Osteocyte (in vitro differentiated cells): Measurements from ENCODE around the gene NIT1. TPM values are rescaled to one million over a fixed set of nuclear protein-coding genes. Genes with fewer than 3 reads are reported as not detected.

ENCODE experiments used
- DNase-seq: peaks from one replicate; pipeline ENCODE4 v3.0.0; 2021; ENCODE audit warnings: mixed read lengths; ENCODE audit not compliant: unreplicated experiment; ENCODE audit errors: extremely low spot score
- H3K27ac Mint-ChIP-seq: one replicate; pipeline ENCODE4 v1.8.0; 2021; ENCODE audit warnings: mild to moderate bottlenecking, mixed read lengths; ENCODE audit not compliant: unreplicated experiment
- H3K27me3 Mint-ChIP-seq: one replicate; pipeline ENCODE4 v1.8.0; 2021; ENCODE audit warnings: mixed read lengths; ENCODE audit not compliant: unreplicated experiment
- H3K36me3 Mint-ChIP-seq: one replicate; pipeline ENCODE4 v1.8.0; 2021; ENCODE audit warnings: mixed read lengths; ENCODE audit not compliant: unreplicated experiment
- H3K4me1 Mint-ChIP-seq: one replicate; pipeline ENCODE4 v1.8.0; 2021; ENCODE audit warnings: mixed read lengths; ENCODE audit not compliant: unreplicated experiment
- H3K4me3 Mint-ChIP-seq: one replicate; pipeline ENCODE4 v1.8.0; 2021; ENCODE audit warnings: mild to moderate bottlenecking, moderate library complexity, mixed read lengths; ENCODE audit not compliant: unreplicated experiment
- H3K9me3 Mint-ChIP-seq: one replicate; pipeline ENCODE4 v1.8.0; 2021; ENCODE audit warnings: mixed read lengths; ENCODE audit not compliant: unreplicated experiment
- total RNA-seq: library from RNA; stranded (reverse); gene quantifications from 2 replicates; pipeline ENCODE4 v1.2.1, GENCODE V29; 2021
- TF ChIP-seq, protein P1 (sequence below): fragments of 200-600 bp; sonication (generic); IDR thresholded peaks from 2 replicates; pipeline ENCODE4 v1.5.0; 2021; ENCODE audit warnings: antibody characterized with exemption, mild to moderate bottlenecking, moderate library complexity

NIT1 gene
- total RNA-seq, 1 donor from 2014 or later, result 33.2 TPM

GRCh38 chr1:161157867-161158266 lies 40.0 kb downstream of the NIT1 start:
- Mint-ChIP-seq H3K4me1 (peaks cover 38% of the 10 kb centered on the region), H3K36me3 (peaks cover 15% of the 10 kb centered on the region), H3K27ac (peak overlapping the region; percentile 91), H3K27me3 (no peaks in the 10 kb centered on the region), H3K4me3 (no peak overlapping the region), H3K9me3 (no peaks in the 10 kb centered on the region)
- TF ChIP-seq, protein P1, sequence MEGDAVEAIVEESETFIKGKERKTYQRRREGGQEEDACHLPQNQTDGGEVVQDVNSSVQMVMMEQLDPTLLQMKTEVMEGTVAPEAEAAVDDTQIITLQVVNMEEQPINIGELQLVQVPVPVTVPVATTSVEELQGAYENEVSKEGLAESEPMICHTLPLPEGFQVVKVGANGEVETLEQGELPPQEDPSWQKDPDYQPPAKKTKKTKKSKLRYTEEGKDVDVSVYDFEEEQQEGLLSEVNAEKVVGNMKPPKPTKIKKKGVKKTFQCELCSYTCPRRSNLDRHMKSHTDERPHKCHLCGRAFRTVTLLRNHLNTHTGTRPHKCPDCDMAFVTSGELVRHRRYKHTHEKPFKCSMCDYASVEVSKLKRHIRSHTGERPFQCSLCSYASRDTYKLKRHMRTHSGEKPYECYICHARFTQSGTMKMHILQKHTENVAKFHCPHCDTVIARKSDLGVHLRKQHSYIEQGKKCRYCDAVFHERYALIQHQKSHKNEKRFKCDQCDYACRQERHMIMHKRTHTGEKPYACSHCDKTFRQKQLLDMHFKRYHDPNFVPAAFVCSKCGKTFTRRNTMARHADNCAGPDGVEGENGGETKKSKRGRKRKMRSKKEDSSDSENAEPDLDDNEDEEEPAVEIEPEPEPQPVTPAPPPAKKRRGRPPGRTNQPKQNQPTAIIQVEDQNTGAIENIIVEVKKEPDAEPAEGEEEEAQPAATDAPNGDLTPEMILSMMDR, result no peak
- no peak for DNase-seq

- no peak for DNase-seq
- TF ChIP-seq, protein P1, result no peak
- Mint-ChIP-seq H3K27ac (peak overlapping the region; percentile 91), H3K4me3 (peak overlapping the region; percentile 87), H3K36me3 (peaks cover 18% of the 10 kb centered on the region), H3K4me1 (peaks cover 34% of the 10 kb centered on the region), H3K27me3 (no peaks in the 10 kb centered on the region), H3K9me3 (no peaks in the 10 kb centered on the region)
These were observed 40.6 kb downstream of the NIT1 start for GRCh38 chr1:161158316-161159010.

- DNase-seq, result peak; percentile 98
- Mint-ChIP-seq H3K27me3 (no peaks in the 10 kb centered on the region), H3K36me3 (peaks cover 23% of the 10 kb centered on the region), H3K27ac (peak within 1 kb of the TSS; percentile 91), H3K4me3 (peak within 1 kb of the TSS; percentile 87), H3K9me3 (no peaks in the 10 kb centered on the region), H3K4me1 (peaks cover 34% of the 10 kb centered on the region)
- TF ChIP-seq, protein P1, result peak; percentile 19
These were observed 41.4 kb downstream of the NIT1 start, which contains the start of gene USP21 for GRCh38 chr1:161159087-161159912. Gene USP21 (plus strand): TSS chr1:161159500. CDS start chr1:161160641, 1,141 bp downstream.

GRCh38 chr1:161159913-161160243 lies 42.0 kb downstream of the NIT1 start:
- Mint-ChIP-seq H3K4me3 (peak overlapping the region; percentile 87), H3K27ac (peak overlapping the region; percentile 91), H3K36me3 (peaks cover 23% of the 10 kb centered on the region), H3K27me3 (no peaks in the 10 kb centered on the region), H3K9me3 (no peaks in the 10 kb centered on the region), H3K4me1 (peaks cover 31% of the 10 kb centered on the region)
- no peak for DNase-seq
- TF ChIP-seq, protein P1, result no peak

- Mint-ChIP-seq H3K4me1 (peaks cover 32% of the 10 kb centered on the region), H3K36me3 (peaks cover 20% of the 10 kb centered on the region), H3K27ac (no peak overlapping the region), H3K9me3 (no peaks in the 10 kb centered on the region), H3K27me3 (no peaks in the 10 kb centered on the region), H3K4me3 (peak overlapping the region; percentile 87)
- TF ChIP-seq, protein P1, result no peak
- no peak for DNase-seq
These were observed 42.8 kb downstream of the NIT1 start for GRCh38 chr1:161160671-161161145.
